ENCODE measurements around the gene EPC1. TPM values are rescaled to one million over a fixed set of nuclear protein-coding genes. Genes with fewer than 3 reads are reported as not detected.

EPC1 gene
- total and polyA plus RNA-seq, 10 of the 15 experiments (the other 5 are each of a cell fraction or from before 2014, with no cell fraction given): 6.8 to 59.2 (median 19.4) TPM

GRCh38 chr10:32318476-32318896, 28.5 kb downstream of the EPC1 start:
- H3K4me2 ChIP-seq (ENCODE audit: control insufficient read depth, insufficient read depth): peak overlapping the region; percentile 88
- peak overlapping the region; percentile 6; the same call in 1 of the 2 replicates for H3K4me3 ChIP-seq
- peak overlapping the region; percentile 98 for H3K27ac ChIP-seq (ENCODE audit: control insufficient read depth, insufficient read depth)
- ChIA-PET SMC1A (ENCODE audit: uncharacterized antibody, unreplicated experiment) (interaction anchor here (0.8 to 13.4 kb wide), 6 partner anchors 8 to 41 kb away, joined by 3 to 205 read pairs (median 3); no protein-coding TSS in a partner anchor), POLR2A (interaction anchor here (0.5 to 2.1 kb wide), 4 partner anchors 10 to 59 kb away, joined by 3 to 16 read pairs (median 4); no protein-coding TSS in a partner anchor), CTCF (interaction anchor here (0.8 to 1.2 kb wide), 5 partner anchors 10 to 61 kb away, joined by 3 to 5 read pairs (median 3); no protein-coding TSS in a partner anchor), RAD21 (ENCODE audit: unreplicated experiment) (interaction anchor here (1.1 to 1.7 kb wide), 3 partner anchors 11 to 24 kb away, joined by 3 to 8 read pairs (median 8); no protein-coding TSS in a partner anchor)
- peak; percentile 79 for ATAC-seq
- H3K9ac ChIP-seq (ENCODE audit: control insufficient read depth, insufficient read depth, low read length): peak overlapping the region; percentile 73
- in situ Hi-C loops (cut with MboI) (no loop called here), intact Hi-C loops (cut with micrococcal nuclease; ENCODE audit: unreplicated experiment) (loop anchor here (1.0 kb wide), 1 partner anchor 28 kb away; no protein-coding TSS in a partner anchor)
- no peaks in the 10 kb centered on the region for H3K27me3 ChIP-seq (replicated peaks in 1 of 2; ENCODE audit: control insufficient read depth in 2 of 2, insufficient read depth in 2 of 2, low read length in 1 of 2)
- DNase-seq (ENCODE audit: low read depth, low spot score): peak; percentile 75
- peaks cover 98% of the 10 kb centered on the region for H3K79me2 ChIP-seq (ENCODE audit: control insufficient read depth, insufficient read depth, low read length)
- peaks cover 8% of the 10 kb centered on the region for H3K9me3 ChIP-seq (replicated peaks; ENCODE audit: control insufficient read depth, insufficient read depth, low read length)
- peaks cover 0 to 3% of the 10 kb centered on the region in 2 experiments; a peak in 2 of 4 replicates for H3K36me3 ChIP-seq (ENCODE audit: control insufficient read depth in 2 of 2, insufficient read depth in 2 of 2, low read length in 1 of 2)
- peaks cover 58% of the 10 kb centered on the region for H3K4me1 ChIP-seq (ENCODE audit: control insufficient read depth, insufficient read depth, low read length)
- 1% methylated on average over 4 of the region's 4 CpGs for WGBS (ENCODE audit: insufficient coverage, insufficient replicate concordance, low lambda C conversion rate, missing lambda C conversion rate)
- BruUV-seq (replicated peaks): no TSS peak
- H2AFZ ChIP-seq (ENCODE audit: control insufficient read depth, low read depth, low read length): no peak overlapping the region
- no peak for FAIRE-seq
- no peaks in the 10 kb centered on the region for H4K20me1 ChIP-seq (ENCODE audit: control insufficient read depth, insufficient read depth)
- TF ChIP-seq NFYB (IDR thresholded peaks at IDR 0.05; ENCODE audit: insufficient read depth, low read depth, low read length) (no peak), TCF12 (IDR thresholded peaks at IDR 0.05; ENCODE audit: low read depth, low read length) (peak; percentile 69), NKRF (conservative IDR thresholded peaks at IDR 0.05) (no peak), ELK1 (IDR thresholded peaks at IDR 0.05; ENCODE audit: low read depth, low read length) (no peak), EP300 (IDR thresholded peaks at IDR 0.05; ENCODE audit: borderline replicate concordance in 1 of 2, control insufficient read depth in 1 of 2, low read depth in 2 of 2, low read length in 2 of 2) (peak; percentile 45 to 89; a peak in 2 of 4 replicates), ATF2 (IDR thresholded peaks at IDR 0.05; ENCODE audit: low read length) (peak; percentile 76), IKZF1 (conservative IDR thresholded peaks at IDR 0.05) (peak; percentile 82), TAF1 (IDR thresholded peaks at IDR 0.05; ENCODE audit: borderline replicate concordance, low read depth, low read length) (0 out of 2 replicates have a peak, but pooled peaks have one; percentile 24), PAX5 (IDR thresholded peaks at IDR 0.05; ENCODE audit: borderline replicate concordance, low read depth, low read length) (peak; percentile 76; the same call in 1 of the 2 replicates), ZNF687 (IDR thresholded peaks at IDR 0.05) (peak; percentile 29), SMAD5 (IDR thresholded peaks at IDR 0.05; ENCODE audit: low read depth) (no peak), RFX5 (IDR thresholded peaks at IDR 0.05; ENCODE audit: low read depth, low read length) (no peak)

Measured in GM12878 (cell line).